RWPE1 (cell line): ENCODE results near the gene CYP2F1.
"Not testable (repeated sequence)": the region's sequence is repeated elsewhere in the genome, so short reads cannot be mapped to it uniquely, and the experiment has no call there.

Source experiments
- CTCF ChIA-PET: fragments of 350-600 bp; sonication (Branson Sonifier 250); formaldehyde crosslinking; extraction: SDS; loops from one replicate; lab custom pipeline; 2021; lab: Yijun Ruan, JAX
- POLR2A ChIA-PET: fragments of 400-600 bp; formaldehyde crosslinking; extraction: SDS; loops from one replicate; lab custom pipeline; 2020; ENCODE audit warnings: antibody characterized with exemption; ENCODE audit not compliant: low non-redundant PET; lab: Yijun Ruan, JAX
- DNase-seq: peaks from one replicate; pipeline ENCODE4 v3.0.0; 2012; ENCODE audit warnings: low spot score
- H3K27ac ChIP-seq: fragments of 450-650 bp; 2 replicates; pipeline ENCODE4 v1.5.1; 2017
- TF ChIP-seq, protein P1 (sequence below): fragments of 450-650 bp; conservative IDR thresholded peaks from 2 replicates; pipeline ENCODE4 v1.5.1; 2017; ENCODE audit warnings: low read depth, mild to moderate bottlenecking

Gene CYP2F1

GRCh38 chr19:41111296-41111695 lies 2.9 kb upstream of the CYP2F1 start:
- no peak for DNase-seq
- TF ChIP-seq, protein P1, sequence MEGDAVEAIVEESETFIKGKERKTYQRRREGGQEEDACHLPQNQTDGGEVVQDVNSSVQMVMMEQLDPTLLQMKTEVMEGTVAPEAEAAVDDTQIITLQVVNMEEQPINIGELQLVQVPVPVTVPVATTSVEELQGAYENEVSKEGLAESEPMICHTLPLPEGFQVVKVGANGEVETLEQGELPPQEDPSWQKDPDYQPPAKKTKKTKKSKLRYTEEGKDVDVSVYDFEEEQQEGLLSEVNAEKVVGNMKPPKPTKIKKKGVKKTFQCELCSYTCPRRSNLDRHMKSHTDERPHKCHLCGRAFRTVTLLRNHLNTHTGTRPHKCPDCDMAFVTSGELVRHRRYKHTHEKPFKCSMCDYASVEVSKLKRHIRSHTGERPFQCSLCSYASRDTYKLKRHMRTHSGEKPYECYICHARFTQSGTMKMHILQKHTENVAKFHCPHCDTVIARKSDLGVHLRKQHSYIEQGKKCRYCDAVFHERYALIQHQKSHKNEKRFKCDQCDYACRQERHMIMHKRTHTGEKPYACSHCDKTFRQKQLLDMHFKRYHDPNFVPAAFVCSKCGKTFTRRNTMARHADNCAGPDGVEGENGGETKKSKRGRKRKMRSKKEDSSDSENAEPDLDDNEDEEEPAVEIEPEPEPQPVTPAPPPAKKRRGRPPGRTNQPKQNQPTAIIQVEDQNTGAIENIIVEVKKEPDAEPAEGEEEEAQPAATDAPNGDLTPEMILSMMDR: no peak
- POLR2A ChIA-PET: no interaction called here
- H3K27ac ChIP-seq: no peak overlapping the region
- CTCF ChIA-PET: no interaction called here

GRCh38 chr19:41111750-41112295 lies 2.4 kb upstream of the CYP2F1 start:
- ChIA-PET CTCF (interaction anchor here (0.7 kb wide), 1 partner anchor 15 kb away, joined by 5 read pairs; no protein-coding TSS in a partner anchor), POLR2A (no interaction called here)
- TF ChIP-seq, protein P1: no peak
- DNase-seq: no peak
- H3K27ac ChIP-seq: no peak overlapping the region

DNA sequence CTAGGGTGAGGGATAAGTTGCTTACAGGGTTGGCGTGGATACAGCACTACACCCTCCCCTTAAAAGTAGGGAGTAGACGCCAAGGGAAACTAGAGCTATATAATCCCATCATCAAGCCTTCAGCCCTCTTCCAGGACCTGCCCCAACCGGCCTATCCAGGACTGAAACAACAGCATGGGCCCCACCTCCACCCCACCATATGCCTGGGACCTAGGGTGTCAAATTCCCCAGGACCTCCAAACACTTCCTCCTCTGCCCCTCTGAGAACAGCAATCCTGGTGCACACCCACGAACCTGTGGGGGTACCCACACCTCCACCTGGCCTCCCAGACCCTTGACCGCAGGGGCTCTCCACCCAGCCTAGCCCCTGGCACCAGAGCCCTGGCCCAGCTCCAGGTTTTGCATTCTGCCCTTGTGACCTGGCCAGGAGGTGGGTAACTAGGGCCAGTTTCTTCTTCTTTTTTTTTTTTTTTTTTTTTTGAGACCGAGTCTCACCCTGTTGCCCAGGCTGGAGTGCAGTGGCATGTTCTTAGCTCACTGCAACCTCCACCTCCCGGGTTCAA lies 1.4 kb upstream of the CYP2F1 start:
- TF ChIP-seq, protein P1: no peak
- DNase-seq: no peak
- ChIA-PET CTCF (interaction anchor here (0.7 kb wide), 1 partner anchor 14 kb away, joined by 5 read pairs; no protein-coding TSS in a partner anchor), POLR2A (no interaction called here)
- no peak overlapping the region for H3K27ac ChIP-seq

DNA sequence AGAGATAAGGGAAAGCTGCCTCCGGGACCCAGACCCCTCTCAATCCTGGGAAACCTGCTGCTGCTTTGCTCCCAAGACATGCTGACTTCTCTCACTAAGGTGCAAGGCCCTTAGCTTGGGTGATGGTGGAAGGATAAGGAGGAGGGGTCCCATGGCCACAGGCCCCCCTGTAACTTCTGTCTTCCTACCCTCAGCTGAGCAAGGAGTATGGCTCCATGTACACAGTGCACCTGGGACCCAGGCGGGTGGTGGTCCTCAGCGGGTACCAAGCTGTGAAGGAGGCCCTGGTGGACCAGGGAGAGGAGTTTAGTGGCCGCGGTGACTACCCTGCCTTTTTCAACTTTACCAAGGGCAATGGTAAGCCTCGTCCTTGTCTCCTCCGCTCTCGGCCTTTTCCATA lies 2.0 kb downstream of the CYP2F1 start:
- H3K27ac ChIP-seq: no peak overlapping the region
- DNase-seq: no peak
- POLR2A ChIA-PET: no interaction called here
- TF ChIP-seq, protein P1: no peak
- CTCF ChIA-PET: interaction anchor here (0.7 kb wide), 1 partner anchor 28 kb away, joined by 5 read pairs; no protein-coding TSS in a partner anchor

DNA sequence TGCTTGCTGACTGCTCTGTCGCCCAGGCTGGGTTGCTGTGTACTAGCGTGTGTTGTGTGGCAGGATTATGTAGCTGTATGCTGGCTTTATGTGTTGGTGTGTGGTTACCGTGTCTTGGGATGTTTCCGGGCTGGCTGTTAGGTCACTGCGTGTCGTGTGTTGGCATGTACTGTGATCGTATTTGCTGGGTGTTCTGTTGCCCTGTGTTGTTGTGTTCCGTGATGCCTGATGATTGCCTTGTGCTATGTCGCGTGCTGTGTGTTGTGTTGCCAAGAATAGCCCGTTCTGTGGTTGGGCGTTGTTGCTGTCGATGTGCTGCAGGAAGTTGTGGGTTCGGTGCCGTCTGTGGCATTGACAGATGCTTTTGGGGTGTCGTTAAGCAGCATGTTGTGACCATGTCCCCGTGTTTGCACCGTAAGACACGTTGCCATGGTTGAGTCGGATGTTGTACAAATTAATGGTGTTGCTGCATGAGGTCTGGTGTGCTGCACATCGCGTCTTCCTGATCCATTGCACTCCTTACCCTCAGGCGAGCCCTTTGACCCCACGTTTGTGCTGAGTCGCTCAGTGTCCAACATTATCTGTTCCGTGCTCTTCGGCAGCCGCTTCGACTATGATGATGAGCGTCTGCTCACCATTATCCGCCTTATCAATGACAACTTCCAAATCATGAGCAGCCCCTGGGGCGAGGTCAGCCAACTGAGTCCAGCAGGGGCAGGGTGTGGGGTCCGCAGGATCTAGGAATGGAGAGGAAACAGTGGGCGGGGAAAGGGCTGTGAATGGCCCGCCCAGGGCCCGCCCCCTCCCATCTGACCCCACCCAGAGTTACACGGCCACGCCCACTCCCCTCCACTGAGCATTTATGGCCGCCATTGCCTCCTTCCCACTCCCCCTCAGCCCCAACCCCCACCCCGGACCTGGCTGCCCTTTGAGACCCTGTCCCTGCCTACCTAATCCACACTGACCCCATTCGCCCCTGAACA lies 7.0 kb downstream of the CYP2F1 start:
- CTCF ChIA-PET, H3K27ac ChIP-seq, DNase-seq: not testable (repeated sequence)
- POLR2A ChIA-PET: interaction anchor here (0.6 kb wide), 1 partner anchor 120 kb away, joined by 4 read pairs; no protein-coding TSS in a partner anchor

GRCh38 chr19:41122846-41123245 lies 8.6 kb downstream of the CYP2F1 start:
- DNase-seq, POLR2A ChIA-PET, H3K27ac ChIP-seq, CTCF ChIA-PET: not testable (repeated sequence)

- TF ChIP-seq, protein P1: no peak
- CTCF ChIA-PET: interaction anchor here (0.9 kb wide), 1 partner anchor 21 kb away, joined by 3 read pairs; no protein-coding TSS in a partner anchor
- no peak overlapping the region for H3K27ac ChIP-seq
- POLR2A ChIA-PET: no interaction called here
- DNase-seq: no peak
Observed at GRCh38 chr19:41123716-41124294, 9.6 kb downstream of the CYP2F1 start.
